ENCODE measurements around the gene OVOL1. TPM values are rescaled to one million over a fixed set of nuclear protein-coding genes. Genes with fewer than 3 reads are reported as not detected.

OVOL1 gene
- total RNA-seq, 1 donor: not detected

- peaks cover 45% of the 10 kb centered on the region for H3K4me1 ChIP-seq (ENCODE audit: insufficient read depth, low read length)
- H3K27me3 ChIP-seq (ENCODE audit: insufficient read depth, low read length): peaks cover 18% of the 10 kb centered on the region
- no peak overlapping the region for H3K4me3 ChIP-seq (ENCODE audit: low read length)
- no peaks in the 10 kb centered on the region for H3K9me3 ChIP-seq (ENCODE audit: low read depth, low read length)
These were observed 4.7 kb upstream of the OVOL1 start for GRCh38 chr11:65781962-65782815.

- H3K27me3 ChIP-seq (ENCODE audit: insufficient read depth, low read length): peaks cover 21% of the 10 kb centered on the region
- peaks cover 43% of the 10 kb centered on the region for H3K4me1 ChIP-seq (ENCODE audit: insufficient read depth, low read length)
- H3K9me3 ChIP-seq (ENCODE audit: low read depth, low read length): no peaks in the 10 kb centered on the region
- no peak overlapping the region for H3K4me3 ChIP-seq (ENCODE audit: low read length)
These were observed 4.0 kb upstream of the OVOL1 start for GRCh38 chr11:65782816-65783228.

GRCh38 chr11:65785319-65786007, 1.4 kb upstream of the OVOL1 start:
- Histone ChIP-seq H3K4me1 (ENCODE audit: insufficient read depth, low read length) (peaks cover 30% of the 10 kb centered on the region), H3K27me3 (ENCODE audit: insufficient read depth, low read length) (peaks cover 35% of the 10 kb centered on the region), H3K4me3 (ENCODE audit: low read length) (no peak overlapping the region), H3K9me3 (ENCODE audit: low read depth, low read length) (no peaks in the 10 kb centered on the region)

- Histone ChIP-seq H3K4me3 (ENCODE audit: low read length) (no peak overlapping the region), H3K27me3 (ENCODE audit: insufficient read depth, low read length) (peaks cover 35% of the 10 kb centered on the region), H3K4me1 (ENCODE audit: insufficient read depth, low read length) (peaks cover 30% of the 10 kb centered on the region), H3K9me3 (ENCODE audit: low read depth, low read length) (no peaks in the 10 kb centered on the region)
These were observed 666 bp upstream of the OVOL1 start for GRCh38 chr11:65786008-65786785.

GRCh38 chr11:65787649-65788622, 1.1 kb downstream of the OVOL1 start:
- H3K27me3 ChIP-seq (ENCODE audit: insufficient read depth, low read length): peaks cover 35% of the 10 kb centered on the region
- H3K9me3 ChIP-seq (ENCODE audit: low read depth, low read length): no peaks in the 10 kb centered on the region
- H3K4me3 ChIP-seq (ENCODE audit: low read length): no peak overlapping the region
- H3K4me1 ChIP-seq (ENCODE audit: insufficient read depth, low read length): peaks cover 35% of the 10 kb centered on the region

GRCh38 chr11:65788821-65789220, 2.0 kb downstream of the OVOL1 start:
- no peak overlapping the region for H3K4me3 ChIP-seq (ENCODE audit: low read length)
- peaks cover 35% of the 10 kb centered on the region for H3K4me1 ChIP-seq (ENCODE audit: insufficient read depth, low read length)
- H3K27me3 ChIP-seq (ENCODE audit: insufficient read depth, low read length): peaks cover 35% of the 10 kb centered on the region
- H3K9me3 ChIP-seq (ENCODE audit: low read depth, low read length): no peaks in the 10 kb centered on the region

GRCh38 chr11:65789230-65790103, 2.6 kb downstream of the OVOL1 start:
- Histone ChIP-seq H3K27me3 (ENCODE audit: insufficient read depth, low read length) (peaks cover 35% of the 10 kb centered on the region), H3K4me3 (ENCODE audit: low read length) (no peak overlapping the region), H3K4me1 (ENCODE audit: insufficient read depth, low read length) (peaks cover 35% of the 10 kb centered on the region), H3K9me3 (ENCODE audit: low read depth, low read length) (no peaks in the 10 kb centered on the region)

- Histone ChIP-seq H3K4me1 (ENCODE audit: insufficient read depth, low read length) (peaks cover 35% of the 10 kb centered on the region), H3K27me3 (ENCODE audit: insufficient read depth, low read length) (peaks cover 32% of the 10 kb centered on the region), H3K9me3 (ENCODE audit: low read depth, low read length) (no peaks in the 10 kb centered on the region), H3K4me3 (ENCODE audit: low read length) (no peak overlapping the region)
These were observed 3.4 kb downstream of the OVOL1 start for GRCh38 chr11:65790104-65790901.

- peaks cover 31% of the 10 kb centered on the region for H3K4me1 ChIP-seq (ENCODE audit: insufficient read depth, low read length)
- peaks cover 25% of the 10 kb centered on the region for H3K27me3 ChIP-seq (ENCODE audit: insufficient read depth, low read length)
- no peak overlapping the region for H3K4me3 ChIP-seq (ENCODE audit: low read length)
- H3K9me3 ChIP-seq (ENCODE audit: low read depth, low read length): no peaks in the 10 kb centered on the region
These were observed 4.2 kb downstream of the OVOL1 start for GRCh38 chr11:65790902-65791650.

GRCh38 chr11:65791719-65792213, 4.9 kb downstream of the OVOL1 start:
- Histone ChIP-seq H3K27me3 (ENCODE audit: insufficient read depth, low read length) (peaks cover 20% of the 10 kb centered on the region), H3K9me3 (ENCODE audit: low read depth, low read length) (no peaks in the 10 kb centered on the region), H3K4me1 (ENCODE audit: insufficient read depth, low read length) (peaks cover 26% of the 10 kb centered on the region), H3K4me3 (ENCODE audit: low read length) (no peak overlapping the region)

- Histone ChIP-seq H3K4me1 (ENCODE audit: insufficient read depth, low read length) (peaks cover 22% of the 10 kb centered on the region), H3K4me3 (ENCODE audit: low read length) (no peak overlapping the region), H3K27me3 (ENCODE audit: insufficient read depth, low read length) (peaks cover 17% of the 10 kb centered on the region), H3K9me3 (ENCODE audit: low read depth, low read length) (no peaks in the 10 kb centered on the region)
These were observed 5.6 kb downstream of the OVOL1 start for GRCh38 chr11:65792456-65792855.

- Histone ChIP-seq H3K4me3 (ENCODE audit: low read length) (no peak overlapping the region), H3K4me1 (ENCODE audit: insufficient read depth, low read length) (peaks cover 15% of the 10 kb centered on the region), H3K27me3 (ENCODE audit: insufficient read depth, low read length) (peaks cover 11% of the 10 kb centered on the region)
These were observed 6.3 kb downstream of the OVOL1 start for GRCh38 chr11:65793144-65793581.

More at GRCh38 chr11:65793144-65793581, 6.3 kb downstream of the OVOL1 start:
- H3K9me3 ChIP-seq (ENCODE audit: low read depth, low read length): no peaks in the 10 kb centered on the region
